K562 (cell line): ENCODE data around the gene LINGO3. TPM values are rescaled to one million over a fixed set of nuclear protein-coding genes. Genes with fewer than 3 reads are reported as not detected.
A peak's percentile ranks its signal among the peaks of the same experiment; 100 is the strongest.

Source experiments
- CC2D1A ChIP-seq: fragments of 450-650 bp; IDR thresholded peaks from 2 replicates; pipeline ENCODE4 v1.6.1; 2017; ENCODE audit warnings: mild to moderate bottlenecking
- CHD4 ChIP-seq: fragments of 200-600 bp; sonication (generic); IDR thresholded peaks from 3 replicates; pipeline ENCODE4 v1.6.1; 2012; ENCODE audit warnings: low read depth, mild to moderate bottlenecking, mixed read lengths, low read length, inconsistent platforms; ENCODE audit not compliant: insufficient read depth, insufficient replicate concordance, poor library complexity, severe bottlenecking
- DIDO1 ChIP-seq: fragments of 450-650 bp; IDR thresholded peaks from 2 replicates; pipeline ENCODE4 v1.6.1; 2016; ENCODE audit warnings: low read depth, missing biosample characterization, missing genetic modification characterization
- HLTF ChIP-seq: fragments of 450-650 bp; IDR thresholded peaks from 2 replicates; pipeline ENCODE4 v1.6.1; 2016
- PTRF ChIP-seq: fragments of 450-650 bp; IDR thresholded peaks from 2 replicates; pipeline ENCODE4 v1.6.1; 2016; ENCODE audit warnings: mild to moderate bottlenecking, missing genetic modification characterization, missing compliant biosample characterization
- RBBP5 ChIP-seq: fragments of 200-600 bp; sonication (generic); IDR thresholded peaks from 2 replicates; pipeline ENCODE4 v1.6.1; 2012; ENCODE audit warnings: borderline replicate concordance, mild to moderate bottlenecking, low read length, control low read depth, inconsistent platforms; ENCODE audit not compliant: insufficient read depth, poor library complexity, severe bottlenecking
- RHOXF2B ChIP-seq: fragments of 250-450 bp; sonication (Bioruptor Pico); conservative IDR thresholded peaks from 2 replicates; pipeline ENCODE4 v1.5.1; 2021
- TCF3 ChIP-seq: sonication (generic); formaldehyde crosslinking; IDR thresholded peaks from 2 replicates; pipeline ENCODE4 v1.4.0; 2020; ENCODE audit warnings: mild to moderate bottlenecking, missing genetic modification reagents
- ZBTB17 ChIP-seq: fragments of 450-650 bp; formaldehyde crosslinking; IDR thresholded peaks from 2 replicates; pipeline ENCODE4 v1.4.0; 2020; ENCODE audit warnings: mild to moderate bottlenecking
- ZFP30 ChIP-seq: fragments of 250-450 bp; sonication (Bioruptor Pico); IDR thresholded peaks from 2 replicates; pipeline ENCODE4 v1.8.0; 2022; ENCODE audit warnings: moderate library complexity, mild to moderate bottlenecking, inconsistent platforms, borderline replicate concordance
- ZNF311 ChIP-seq: fragments of 250-450 bp; sonication (Bioruptor Pico); IDR thresholded peaks from 2 replicates; pipeline ENCODE4 v1.4.0; 2020; ENCODE audit warnings: mild to moderate bottlenecking, moderate library complexity
- ZNF507 ChIP-seq: conservative IDR thresholded peaks from 2 replicates; pipeline ENCODE4 v1.6.1; 2017; ENCODE audit warnings: missing genetic modification characterization, missing compliant biosample characterization
- polyA plus RNA-seq, 8 experiments: library from polyadenylated mRNA; depleted of rRNA in 4 of 8; stranded (reverse) in 5 of 8; unstranded in 3 of 8; fragments of >200 nt; fragmentation: Nextera tagmentation in 2 of 8; fragmentation: Illumina TruSeq in 1 of 8; extraction: Ambion mirVana in 2 of 8; extraction: Trizol in 1 of 8; gene quantifications; 2 replicates each; pipeline versions ENCODE4 v1.2.1 to v1.2.3, GENCODE V29; 2011 to 2014; ENCODE audit warnings: inconsistent platforms in 1 of 8, missing spikeins in 1 of 8
- total RNA-seq, 7 experiments: library from RNA; depleted of rRNA in 6 of 7; stranded (reverse); fragments of >200 nt in 6 of 7; fragmentation: Illumina TruSeq in 2 of 7; extraction: Trizol in 2 of 7; gene quantifications; 2 replicates each; pipeline versions ENCODE4 v1.2.1 to v1.2.3, GENCODE V29; 2011 to 2021; ENCODE audit warnings: low replicate concordance in 1 of 7
- TF ChIP-seq, protein P1 (sequence below): sonication (generic); formaldehyde crosslinking; IDR thresholded peaks from 2 replicates; pipeline ENCODE4 v1.8.1; 2022; ENCODE audit warnings: missing genetic modification reagents
- TF ChIP-seq, protein P2 (sequence below), 2 experiments: fragments of 200-800 bp in 1 of 2; sonication (Bioruptor generic) in 1 of 2; sonication (generic) in 1 of 2; formaldehyde crosslinking in 1 of 2; IDR thresholded peaks in 1 of 2; conservative IDR thresholded peaks in 1 of 2; 2 replicates each; pipeline versions ENCODE4 v1.5.0 to v1.6.1; 2016 to 2020; ENCODE audit warnings: missing compliant biosample characterization in 1 of 2, missing genetic modification characterization in 1 of 2, missing genetic modification reagents in 1 of 2
- TF ChIP-seq, protein P3 (sequence below): sonication (generic); formaldehyde crosslinking; IDR thresholded peaks from 2 replicates; pipeline ENCODE4 v1.8.0; 2022; ENCODE audit warnings: missing genetic modification reagents, mild to moderate bottlenecking, borderline replicate concordance
- TF ChIP-seq, protein P4 (sequence below): fragments of 450-650 bp; IDR thresholded peaks from 2 replicates; pipeline ENCODE4 v1.6.1; 2016; ENCODE audit warnings: missing biosample characterization, missing genetic modification characterization
- TF ChIP-seq, protein P5 (sequence below): fragments of 250-450 bp; sonication (Bioruptor Pico); IDR thresholded peaks from 2 replicates; pipeline ENCODE4 v1.5.0; 2021; ENCODE audit warnings: mild to moderate bottlenecking, borderline replicate concordance
- TF ChIP-seq, protein P6 (sequence below): sonication (generic); IDR thresholded peaks from 2 replicates; pipeline ENCODE4 v1.6.1; 2016

Gene LINGO3
- total and polyA plus RNA-seq, 9 of the 15 experiments (the other 6 are each of a cell fraction or from before 2014, with no cell fraction given): 0.03 to 0.05 (median 0.03) TPM; not detected in 6

DNA sequence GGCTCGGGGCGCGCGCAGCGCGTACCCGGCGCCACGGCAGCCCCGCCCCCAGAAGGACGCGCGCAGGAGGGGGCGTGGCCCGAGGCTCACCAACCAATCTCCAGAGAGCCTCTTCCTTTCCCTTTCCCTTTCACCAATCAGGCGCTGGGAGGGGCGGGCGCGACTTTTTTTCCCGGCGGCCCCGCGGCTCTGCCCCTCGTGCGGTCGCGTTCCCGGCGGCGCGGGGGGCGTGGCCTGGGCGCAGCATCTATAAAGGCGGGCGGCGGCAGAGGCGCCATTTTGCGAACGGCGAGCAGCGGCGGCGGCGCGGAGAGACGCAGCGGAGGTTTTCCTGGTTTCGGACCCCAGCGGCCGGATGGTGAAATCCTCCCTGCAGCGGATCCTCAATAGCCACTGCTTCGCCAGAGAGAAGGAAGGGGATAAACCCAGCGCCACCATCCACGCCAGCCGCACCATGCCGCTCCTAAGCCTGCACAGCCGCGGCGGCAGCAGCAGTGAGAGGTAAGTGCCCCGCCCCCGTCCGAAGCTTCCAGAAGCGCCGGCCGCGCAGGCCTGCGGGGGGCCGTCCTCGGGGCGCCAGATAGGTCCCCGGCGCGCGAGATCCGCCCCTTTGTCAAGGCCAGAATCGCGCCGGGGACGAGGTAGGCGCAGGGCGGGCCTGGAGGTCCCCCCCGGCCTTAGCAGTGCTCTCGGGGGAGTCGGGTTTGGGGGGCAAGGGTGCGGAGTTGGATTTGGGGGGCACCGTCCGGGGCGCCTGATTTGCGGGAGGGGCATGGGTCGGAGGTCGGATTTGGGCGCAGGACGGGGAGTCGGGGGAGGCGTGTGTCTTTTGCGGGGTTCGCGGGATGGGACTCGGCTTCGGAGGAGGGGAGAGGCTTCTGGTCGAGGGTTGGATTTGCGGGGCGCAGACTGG, 38.5 kb downstream of the LINGO3 start (continued):
- TF ChIP-seq RBBP5 (peak; percentile 87), CC2D1A (no peak), RHOXF2B (CRISPR knock-in tag) (no peak), ZNF507 (tag) (no peak), CHD4 (no peak), ZBTB17 (CRISPR knock-in tag) (peak; percentile 39; the same call in 1 of the 2 replicates), HLTF (no peak), ZFP30 (CRISPR knock-in tag) (no peak), DIDO1 (tag) (no peak), TCF3 (CRISPR knock-in tag) (no peak), ZNF311 (CRISPR knock-in tag) (no peak), PTRF (no peak)
- TF ChIP-seq, protein P1, sequence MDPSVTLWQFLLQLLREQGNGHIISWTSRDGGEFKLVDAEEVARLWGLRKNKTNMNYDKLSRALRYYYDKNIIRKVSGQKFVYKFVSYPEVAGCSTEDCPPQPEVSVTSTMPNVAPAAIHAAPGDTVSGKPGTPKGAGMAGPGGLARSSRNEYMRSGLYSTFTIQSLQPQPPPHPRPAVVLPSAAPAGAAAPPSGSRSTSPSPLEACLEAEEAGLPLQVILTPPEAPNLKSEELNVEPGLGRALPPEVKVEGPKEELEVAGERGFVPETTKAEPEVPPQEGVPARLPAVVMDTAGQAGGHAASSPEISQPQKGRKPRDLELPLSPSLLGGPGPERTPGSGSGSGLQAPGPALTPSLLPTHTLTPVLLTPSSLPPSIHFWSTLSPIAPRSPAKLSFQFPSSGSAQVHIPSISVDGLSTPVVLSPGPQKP: no peak
- TF ChIP-seq, protein P2, sequence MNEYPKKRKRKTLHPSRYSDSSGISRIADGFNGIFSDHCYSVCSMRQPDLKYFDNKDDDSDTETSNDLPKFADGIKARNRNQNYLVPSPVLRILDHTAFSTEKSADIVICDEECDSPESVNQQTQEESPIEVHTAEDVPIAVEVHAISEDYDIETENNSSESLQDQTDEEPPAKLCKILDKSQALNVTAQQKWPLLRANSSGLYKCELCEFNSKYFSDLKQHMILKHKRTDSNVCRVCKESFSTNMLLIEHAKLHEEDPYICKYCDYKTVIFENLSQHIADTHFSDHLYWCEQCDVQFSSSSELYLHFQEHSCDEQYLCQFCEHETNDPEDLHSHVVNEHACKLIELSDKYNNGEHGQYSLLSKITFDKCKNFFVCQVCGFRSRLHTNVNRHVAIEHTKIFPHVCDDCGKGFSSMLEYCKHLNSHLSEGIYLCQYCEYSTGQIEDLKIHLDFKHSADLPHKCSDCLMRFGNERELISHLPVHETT (CRISPR knock-in tag; conservative IDR thresholded peaks at IDR 0.05 in 1 of 2, IDR thresholded peaks at IDR 0.05 in 1 of 2): peak in 1 of 2 experiments; percentile 91; a peak in 2 of 4 replicates
- TF ChIP-seq, protein P3, sequence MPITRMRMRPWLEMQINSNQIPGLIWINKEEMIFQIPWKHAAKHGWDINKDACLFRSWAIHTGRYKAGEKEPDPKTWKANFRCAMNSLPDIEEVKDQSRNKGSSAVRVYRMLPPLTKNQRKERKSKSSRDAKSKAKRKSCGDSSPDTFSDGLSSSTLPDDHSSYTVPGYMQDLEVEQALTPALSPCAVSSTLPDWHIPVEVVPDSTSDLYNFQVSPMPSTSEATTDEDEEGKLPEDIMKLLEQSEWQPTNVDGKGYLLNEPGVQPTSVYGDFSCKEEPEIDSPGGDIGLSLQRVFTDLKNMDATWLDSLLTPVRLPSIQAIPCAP (CRISPR knock-in tag): no peak
- TF ChIP-seq, protein P4, sequence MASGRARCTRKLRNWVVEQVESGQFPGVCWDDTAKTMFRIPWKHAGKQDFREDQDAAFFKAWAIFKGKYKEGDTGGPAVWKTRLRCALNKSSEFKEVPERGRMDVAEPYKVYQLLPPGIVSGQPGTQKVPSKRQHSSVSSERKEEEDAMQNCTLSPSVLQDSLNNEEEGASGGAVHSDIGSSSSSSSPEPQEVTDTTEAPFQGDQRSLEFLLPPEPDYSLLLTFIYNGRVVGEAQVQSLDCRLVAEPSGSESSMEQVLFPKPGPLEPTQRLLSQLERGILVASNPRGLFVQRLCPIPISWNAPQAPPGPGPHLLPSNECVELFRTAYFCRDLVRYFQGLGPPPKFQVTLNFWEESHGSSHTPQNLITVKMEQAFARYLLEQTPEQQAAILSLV (tag): no peak
- TF ChIP-seq, protein P5, sequence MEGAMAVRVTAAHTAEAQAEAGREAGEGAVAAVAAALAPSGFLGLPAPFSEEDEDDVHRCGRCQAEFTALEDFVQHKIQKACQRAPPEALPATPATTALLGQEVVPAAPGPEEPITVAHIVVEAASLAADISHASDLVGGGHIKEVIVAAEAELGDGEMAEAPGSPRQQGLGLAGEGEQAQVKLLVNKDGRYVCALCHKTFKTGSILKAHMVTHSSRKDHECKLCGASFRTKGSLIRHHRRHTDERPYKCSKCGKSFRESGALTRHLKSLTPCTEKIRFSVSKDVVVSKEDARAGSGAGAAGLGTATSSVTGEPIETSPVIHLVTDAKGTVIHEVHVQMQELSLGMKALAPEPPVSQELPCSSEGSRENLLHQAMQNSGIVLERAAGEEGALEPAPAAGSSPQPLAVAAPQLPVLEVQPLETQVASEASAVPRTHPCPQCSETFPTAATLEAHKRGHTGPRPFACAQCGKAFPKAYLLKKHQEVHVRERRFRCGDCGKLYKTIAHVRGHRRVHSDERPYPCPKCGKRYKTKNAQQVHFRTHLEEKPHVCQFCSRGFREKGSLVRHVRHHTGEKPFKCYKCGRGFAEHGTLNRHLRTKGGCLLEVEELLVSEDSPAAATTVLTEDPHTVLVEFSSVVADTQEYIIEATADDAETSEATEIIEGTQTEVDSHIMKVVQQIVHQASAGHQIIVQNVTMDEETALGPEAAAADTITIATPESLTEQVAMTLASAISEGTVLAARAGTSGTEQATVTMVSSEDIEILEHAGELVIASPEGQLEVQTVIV: no peak
- TF ChIP-seq, protein P6, sequence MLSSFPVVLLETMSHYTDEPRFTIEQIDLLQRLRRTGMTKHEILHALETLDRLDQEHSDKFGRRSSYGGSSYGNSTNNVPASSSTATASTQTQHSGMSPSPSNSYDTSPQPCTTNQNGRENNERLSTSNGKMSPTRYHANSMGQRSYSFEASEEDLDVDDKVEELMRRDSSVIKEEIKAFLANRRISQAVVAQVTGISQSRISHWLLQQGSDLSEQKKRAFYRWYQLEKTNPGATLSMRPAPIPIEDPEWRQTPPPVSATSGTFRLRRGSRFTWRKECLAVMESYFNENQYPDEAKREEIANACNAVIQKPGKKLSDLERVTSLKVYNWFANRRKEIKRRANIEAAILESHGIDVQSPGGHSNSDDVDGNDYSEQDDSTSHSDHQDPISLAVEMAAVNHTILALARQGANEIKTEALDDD: no peak
